GM12873 (cell line): ENCODE measurements around the gene MKRN2.

ENCODE experiments used
- CTCF ChIP-seq: IDR thresholded peaks from 2 replicates; pipeline ENCODE4 v1.5.1; 2012; ENCODE audit warnings: low read depth, mild to moderate bottlenecking, moderate library complexity, low read length, control low read depth; ENCODE audit not compliant: insufficient read depth; ENCODE audit errors: missing control alignments

The MKRN2 gene

DNA sequence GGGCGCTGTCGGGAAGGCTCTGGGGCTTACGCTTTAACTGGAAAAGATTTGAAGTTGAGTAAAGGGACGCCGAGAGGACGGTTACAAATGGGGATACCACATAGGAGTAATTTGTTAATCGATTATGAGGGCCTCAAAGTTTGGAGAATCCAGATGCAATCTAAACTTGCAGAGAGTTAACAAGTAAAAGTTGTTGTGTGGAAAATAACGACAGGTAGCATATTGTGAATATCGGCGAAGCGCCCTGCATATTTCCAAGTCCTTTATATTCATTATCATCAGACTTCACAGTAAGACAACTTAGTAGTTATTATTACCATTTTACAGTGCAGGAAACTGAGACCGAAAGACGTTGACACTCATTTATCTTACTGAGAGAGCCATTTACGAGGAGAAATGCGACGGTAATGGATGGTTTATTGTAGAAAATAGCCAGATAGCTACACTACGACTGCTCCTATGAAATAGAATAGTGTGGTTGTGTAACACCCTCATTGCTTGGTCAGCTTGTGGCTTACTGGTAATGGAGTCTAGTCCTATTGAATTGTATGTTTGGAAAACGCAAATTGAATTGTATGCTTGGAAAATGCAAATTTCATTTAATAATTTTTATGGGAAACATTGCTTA is 700 bp downstream of the MKRN2 start:
- TF ChIP-seq CTCF = no peak

- TF ChIP-seq CTCF = no peak
Observed at GRCh38 chr3:12558706-12559105, 1.8 kb downstream of the MKRN2 start.

GRCh38 chr3:12559520-12559919 is 2.6 kb downstream of the MKRN2 start:
- no peak for TF ChIP-seq CTCF

DNA sequence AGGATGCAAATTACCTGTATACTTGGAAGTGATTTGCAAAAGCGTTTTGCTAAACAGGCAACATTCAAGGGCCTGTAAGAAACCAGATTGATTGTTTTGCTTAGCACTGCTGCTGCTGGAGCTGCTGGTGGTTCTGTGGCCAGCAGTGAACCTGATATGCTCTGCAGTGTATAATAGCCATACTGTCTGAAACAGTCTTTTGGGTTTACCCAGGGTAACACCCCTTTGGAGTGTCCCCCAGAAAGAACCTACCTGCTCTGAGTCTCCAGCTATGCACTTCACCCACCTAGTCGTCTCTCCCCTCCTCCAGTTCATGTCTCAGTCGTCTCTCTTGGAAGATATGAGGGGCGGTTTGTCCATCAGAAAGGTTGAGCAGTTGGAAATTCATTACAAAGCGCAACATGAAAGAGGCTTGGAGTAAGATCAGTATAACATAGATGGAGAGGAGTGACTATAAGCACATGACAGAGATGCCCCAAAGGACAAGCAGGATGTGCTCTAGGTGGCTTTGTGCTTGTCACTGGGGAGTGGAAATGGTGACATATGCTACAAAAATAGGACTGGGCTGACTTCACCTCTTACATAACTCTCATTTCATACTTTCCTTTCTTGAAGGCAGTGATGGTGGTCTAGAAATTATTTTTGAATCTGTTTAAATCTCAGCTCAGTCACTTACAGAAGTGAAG is 3.8 kb downstream of the MKRN2 start:
- no peak for TF ChIP-seq CTCF

GRCh38 chr3:12561397-12561796 is 4.5 kb downstream of the MKRN2 start:
- TF ChIP-seq CTCF = no peak

DNA sequence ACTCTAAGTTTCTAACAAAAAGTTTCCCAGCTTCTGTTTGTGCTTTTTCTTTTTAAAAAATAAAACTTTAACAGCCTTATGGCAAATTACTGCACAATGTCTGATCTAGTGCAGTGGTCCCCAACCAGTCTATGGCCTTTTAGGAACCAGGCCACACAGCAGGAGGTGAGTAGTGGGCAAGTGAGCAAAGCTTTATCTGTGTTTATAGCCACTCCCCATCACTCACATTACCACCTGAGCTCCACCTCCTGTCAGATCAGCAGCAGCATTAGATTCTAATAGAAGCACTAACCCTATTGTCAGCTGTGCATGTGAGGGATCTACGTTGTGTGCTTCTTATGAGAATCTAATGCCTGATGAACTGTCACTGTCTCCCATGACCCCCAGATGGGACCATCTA is 5.6 kb downstream of the MKRN2 start:
- no peak for TF ChIP-seq CTCF

DNA sequence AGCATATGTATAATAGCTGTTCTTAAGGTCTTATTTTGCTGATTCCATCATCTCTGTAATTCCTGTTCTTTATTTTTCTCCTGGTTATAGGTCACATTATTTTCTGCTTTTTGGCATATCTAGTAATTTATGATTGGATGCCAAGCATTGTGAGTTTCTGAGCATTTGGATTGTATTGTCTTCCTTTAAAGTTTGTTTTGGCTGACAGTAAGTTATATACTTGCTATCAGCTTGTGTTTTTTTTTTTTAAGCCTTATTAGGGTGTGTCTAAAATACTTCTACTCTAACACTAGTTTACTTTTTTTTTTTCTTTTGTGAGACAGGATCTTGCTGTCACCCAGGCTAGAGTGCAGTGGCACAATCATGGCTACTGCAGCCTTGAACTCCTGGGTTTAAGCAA is 10.1 kb downstream of the MKRN2 start:
- no peak for TF ChIP-seq CTCF
